Epithelial cell of prostate (primary cell): ENCODE data around the gene LGI4.

ENCODE experiments used
- DNase-seq: peaks from one replicate; pipeline ENCODE4 v3.0.0-alpha.2; 2011; ENCODE audit warnings: low read depth, low spot score
- H3K27ac ChIP-seq: fragments of 450-650 bp; 2 replicates; pipeline ENCODE4 v1.5.1; 2017; ENCODE audit warnings: mild to moderate bottlenecking

LGI4 gene

DNA sequence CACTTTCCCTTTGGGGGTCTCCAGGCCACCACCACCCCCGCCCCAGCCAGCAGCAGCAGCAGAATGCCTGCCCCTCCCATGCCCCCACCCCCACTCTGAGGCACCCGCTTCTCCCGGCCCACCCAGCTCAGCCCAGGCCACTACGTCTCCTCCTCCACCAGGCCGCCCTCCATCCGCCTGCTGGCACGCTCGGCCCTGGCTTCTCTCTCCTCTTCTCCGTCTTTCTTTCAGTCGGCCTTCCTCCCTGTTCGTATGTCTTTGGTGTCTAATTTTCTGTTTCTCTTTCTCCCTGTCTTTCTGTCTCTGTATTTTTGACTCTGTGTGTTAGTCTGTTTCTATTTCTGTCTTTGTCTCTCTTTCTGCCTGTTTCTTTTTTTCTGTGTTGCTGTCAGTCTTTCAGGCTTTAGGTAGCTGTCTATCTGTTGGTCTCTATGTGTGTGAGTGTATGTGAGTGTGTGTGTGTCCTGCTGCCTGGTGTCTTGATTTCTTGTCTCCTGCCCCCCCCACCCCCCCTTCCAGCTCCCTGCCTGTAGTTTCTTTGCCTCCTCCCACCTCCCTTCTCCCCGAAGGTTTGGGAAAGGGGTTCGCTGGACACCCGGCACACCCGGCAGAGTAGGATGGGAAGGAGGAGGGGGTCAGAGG, at the start of gene LGI4:
Gene LGI4, minus strand, starts transcription at position 459 of the 642 bp plus-strand sequence. Its CDS starts 379 bp downstream, at position 80.
- DNase-seq = no peak

DNA sequence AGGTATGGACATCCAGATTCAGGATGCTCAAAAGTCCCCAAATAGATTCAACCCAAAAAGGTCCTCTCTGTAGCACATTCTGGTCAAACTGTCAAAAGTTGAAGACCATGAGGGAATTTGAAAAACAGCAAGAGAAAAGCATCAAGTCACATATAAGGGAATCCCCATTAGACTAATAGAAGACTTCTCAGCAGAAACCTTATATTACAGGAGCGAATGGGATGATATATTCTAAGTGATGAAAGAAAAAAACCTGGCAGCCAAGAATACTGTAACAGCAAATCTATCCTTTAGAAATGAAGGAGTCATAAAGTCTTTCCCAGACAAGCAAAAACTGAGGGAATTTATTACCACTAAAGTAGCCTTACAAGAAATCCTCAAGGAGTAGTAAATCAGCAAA, 49.4 kb upstream of the LGI4 start:
- no peak overlapping the region for H3K27ac ChIP-seq
- DNase-seq = no peak

More for the DNA sequence above, at the start of gene LGI4:
- no peak within 1 kb of the TSS for H3K27ac ChIP-seq

DNA sequence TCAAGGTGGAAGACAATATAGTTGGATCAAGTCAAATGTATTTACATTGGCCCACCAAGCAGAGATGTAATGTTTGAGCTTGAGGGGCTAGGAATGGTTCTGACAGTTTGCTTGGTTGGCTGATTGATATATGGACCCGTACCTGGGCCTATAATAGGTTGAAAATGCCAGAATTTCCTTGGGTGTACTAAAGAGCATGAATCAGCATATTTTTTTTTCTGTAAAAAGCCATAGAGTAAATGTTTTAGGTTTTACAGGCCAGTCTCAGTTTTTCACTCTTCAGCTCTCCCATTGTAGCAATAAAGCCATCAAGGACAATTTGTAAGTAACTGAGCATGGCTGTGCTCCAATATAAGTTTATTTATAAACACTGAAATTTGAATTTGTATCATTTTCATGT, 46.5 kb upstream of the LGI4 start:
- no peak for DNase-seq
- no peak overlapping the region for H3K27ac ChIP-seq

GRCh38 chr19:35179830-35180229, 45.0 kb upstream of the LGI4 start:
- DNase-seq = no peak
- no peak overlapping the region for H3K27ac ChIP-seq

GRCh38 chr19:35178701-35179100, 43.8 kb upstream of the LGI4 start:
- H3K27ac ChIP-seq = no peak overlapping the region
- no peak for DNase-seq

DNA sequence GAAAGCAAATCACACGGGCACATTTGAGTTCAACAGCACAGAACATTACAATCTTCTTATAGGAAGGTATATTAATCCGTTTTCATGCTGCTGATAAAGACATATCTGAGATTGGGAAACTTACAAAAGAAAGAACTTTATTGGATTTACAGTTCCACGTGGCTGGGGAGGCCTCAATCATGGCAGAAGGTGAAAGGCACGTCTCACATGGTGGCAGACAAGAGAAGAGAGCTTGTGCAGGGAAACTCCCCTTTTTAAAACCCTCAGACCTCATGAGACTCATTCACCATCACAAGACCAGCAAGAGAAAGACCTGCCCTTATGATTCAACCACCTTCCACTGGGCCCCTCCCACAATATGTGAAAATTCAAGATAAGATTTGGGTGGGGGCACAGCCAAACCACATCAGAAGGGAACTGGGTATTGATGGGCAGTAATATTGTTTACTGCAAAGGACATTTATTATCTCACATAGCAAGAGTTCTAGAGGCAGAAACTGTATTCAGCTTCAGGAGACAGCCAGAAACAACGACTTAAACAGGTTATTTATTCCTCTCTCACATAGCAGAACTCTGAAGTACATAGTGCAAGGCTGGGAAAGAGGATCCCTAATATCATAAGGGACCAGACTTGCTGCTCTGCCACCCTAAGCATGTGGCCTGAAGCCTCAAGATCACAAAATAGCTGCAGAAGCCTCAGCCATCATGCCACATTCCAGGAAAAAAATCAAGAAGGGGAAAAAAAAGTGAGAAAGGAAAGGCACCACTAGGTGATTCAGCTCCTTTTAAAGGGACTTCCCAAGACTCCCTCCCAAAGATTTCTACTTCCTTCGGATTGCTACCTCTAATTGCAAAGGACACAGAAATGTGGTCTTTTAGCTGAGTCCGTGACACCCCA, 42.8 kb upstream of the LGI4 start:
- H3K27ac ChIP-seq = no peak overlapping the region
- no peak for DNase-seq

DNA sequence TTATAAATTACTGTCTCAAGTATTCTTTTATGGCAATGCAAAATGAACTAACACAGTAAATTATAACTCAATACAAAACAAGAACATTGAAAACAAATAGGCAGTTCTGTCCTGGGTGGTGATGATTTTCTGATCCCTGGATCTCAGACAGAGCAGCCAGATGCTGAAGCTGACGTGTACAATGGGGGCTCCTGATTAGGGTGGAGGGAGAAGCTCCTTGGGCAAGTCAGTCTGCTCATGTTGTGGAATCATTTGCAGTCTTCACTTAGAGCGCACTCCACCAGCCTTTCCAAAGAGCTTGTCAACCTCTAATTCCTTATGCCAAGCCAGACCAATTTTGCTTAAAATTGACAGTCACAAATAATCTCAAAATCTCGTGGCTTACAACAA, 41.3 kb upstream of the LGI4 start:
- no peak for DNase-seq
- H3K27ac ChIP-seq = no peak overlapping the region

DNA sequence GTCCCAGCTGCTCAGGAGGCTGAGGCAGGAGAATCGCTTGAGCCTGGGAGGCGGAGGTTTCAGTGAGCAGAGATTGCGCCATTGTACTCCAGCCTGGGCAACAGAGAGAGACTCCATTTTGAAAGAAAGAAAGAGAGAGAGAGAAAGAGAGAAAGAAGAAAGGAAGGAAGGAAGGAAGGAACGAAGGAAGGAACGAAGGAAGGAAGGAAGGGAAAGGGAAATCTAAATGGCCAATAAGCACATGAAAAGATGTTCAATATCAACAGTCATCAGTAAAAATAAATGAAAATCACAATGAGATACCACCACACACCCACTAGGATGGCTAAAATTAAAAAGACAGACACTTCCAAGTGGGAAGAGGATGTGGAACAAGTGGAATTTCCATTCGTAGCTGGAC, 39.4 kb upstream of the LGI4 start:
- H3K27ac ChIP-seq = no peak overlapping the region
- no peak for DNase-seq

DNA sequence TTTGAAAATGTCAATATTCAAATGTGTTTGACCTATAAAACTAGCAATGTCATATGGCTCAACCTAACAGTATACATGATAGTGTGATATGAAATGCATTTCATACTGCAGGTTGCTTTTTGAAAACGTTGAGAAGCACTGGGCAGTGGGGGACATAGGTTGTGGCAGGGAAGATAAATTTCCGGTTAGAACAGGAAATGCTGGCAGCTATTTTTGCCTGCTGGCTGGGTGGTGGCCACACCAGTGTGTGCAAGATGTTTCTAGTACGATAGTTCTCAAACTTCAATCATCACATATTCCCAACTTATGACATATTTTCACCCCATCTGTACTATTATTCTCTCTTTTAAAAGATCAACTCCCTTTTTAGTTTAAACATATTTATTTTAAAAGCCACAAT, 36.9 kb upstream of the LGI4 start:
- no peak overlapping the region for H3K27ac ChIP-seq
- no peak for DNase-seq

- no peak for DNase-seq
- H3K27ac ChIP-seq = no peak overlapping the region
These were observed 35.7 kb upstream of the LGI4 start for GRCh38 chr19:35170359-35171061.

GRCh38 chr19:35169221-35169995, 34.5 kb upstream of the LGI4 start:
- DNase-seq = no peak
- peak overlapping the region; percentile 55 for H3K27ac ChIP-seq

- DNase-seq = no peak
These were observed 33.3 kb upstream of the LGI4 start for GRCh38 chr19:35168196-35168595.

DNA sequence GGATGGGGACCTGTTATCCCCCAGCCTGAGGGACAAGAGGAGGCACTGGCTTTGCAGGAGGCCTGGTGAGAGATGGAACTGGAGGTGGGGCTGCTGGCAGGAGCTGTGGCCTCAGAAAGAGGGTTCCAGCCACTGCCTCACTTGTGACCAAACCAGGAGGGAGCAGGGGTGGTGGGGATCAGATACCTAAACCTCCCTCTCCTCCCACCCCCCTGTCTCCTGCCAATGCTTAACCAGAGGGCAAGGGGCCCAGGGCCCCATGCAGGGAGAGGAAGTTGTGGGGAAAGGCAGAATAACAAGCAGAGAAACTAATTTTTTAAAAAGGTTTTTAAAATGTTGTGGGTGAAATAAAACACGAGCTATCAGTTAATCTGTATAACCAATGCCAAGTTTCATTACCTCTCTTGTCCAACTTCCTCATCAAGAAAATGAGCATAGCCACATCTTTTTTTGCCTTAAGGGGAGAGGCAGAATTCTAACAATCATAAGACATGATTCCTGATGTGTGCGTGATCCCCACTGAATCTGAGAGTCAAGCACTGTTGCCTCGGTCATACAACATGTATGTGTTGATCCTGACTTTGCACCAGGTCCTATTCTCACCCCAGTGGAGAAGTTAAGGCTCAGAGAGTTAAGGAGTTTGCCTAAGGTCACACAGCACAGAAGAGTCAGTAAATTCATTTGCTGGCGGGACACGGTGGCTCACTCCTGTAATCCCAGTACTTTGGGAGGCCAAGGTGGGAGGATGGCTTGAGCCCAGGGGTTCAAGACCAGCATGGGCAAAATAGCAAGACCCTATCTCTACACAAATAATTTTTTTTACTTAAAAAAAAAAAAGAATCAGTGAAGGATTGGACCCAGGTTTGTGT, 32.6 kb upstream of the LGI4 start:
- peak overlapping the region; percentile 55 for H3K27ac ChIP-seq
- no peak for DNase-seq

More at GRCh38 chr19:35168196-35168595, 33.3 kb upstream of the LGI4 start:
- peak overlapping the region; percentile 55 for H3K27ac ChIP-seq

DNA sequence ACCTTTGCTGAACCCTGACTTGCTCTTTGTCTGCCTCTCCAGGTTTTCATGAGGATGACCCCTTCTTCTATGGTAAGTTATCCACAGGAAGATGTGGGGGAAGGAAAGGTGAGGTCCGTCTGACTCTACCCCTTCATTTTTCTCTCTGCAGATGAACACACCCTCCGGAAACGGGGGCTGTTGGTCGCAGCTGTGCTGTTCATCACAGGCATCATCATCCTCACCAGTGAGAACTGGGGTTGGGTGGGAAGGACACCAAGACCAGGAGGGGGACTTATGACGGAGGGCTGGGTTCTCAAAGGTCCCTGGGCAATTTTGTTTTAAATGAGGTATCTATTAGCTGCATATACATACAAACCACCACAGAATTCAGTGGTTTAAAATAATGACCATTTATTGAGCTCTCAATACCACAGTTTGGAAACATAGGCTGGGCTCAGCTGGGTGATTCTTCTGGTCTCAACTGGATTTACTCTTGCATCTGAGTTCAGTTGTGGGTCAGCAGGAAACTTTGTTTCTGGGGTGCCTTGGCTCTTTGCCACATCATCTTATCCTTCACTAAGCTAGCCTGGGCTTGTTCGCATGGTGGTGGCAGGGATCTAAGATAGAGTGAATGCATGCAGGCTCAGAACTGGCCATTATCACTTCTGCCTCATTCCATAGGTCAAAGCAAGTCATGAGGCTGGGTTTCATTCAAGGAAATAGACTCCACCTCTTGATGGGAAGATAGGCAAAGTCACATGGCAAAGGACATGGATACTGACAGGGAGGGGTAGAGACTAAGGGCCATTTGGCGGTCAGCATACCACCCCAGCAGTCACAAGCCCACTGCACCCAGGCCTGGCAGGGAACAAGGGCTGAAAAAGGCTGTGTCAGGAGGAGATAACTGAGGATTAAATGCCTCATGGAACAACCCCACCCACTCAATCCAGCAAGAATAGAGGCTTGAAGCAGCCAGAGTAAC, 31.5 kb upstream of the LGI4 start:
- no peak for DNase-seq
- H3K27ac ChIP-seq = peak overlapping the region; percentile 55

- DNase-seq = no peak
- H3K27ac ChIP-seq = no peak overlapping the region
These were observed 30.6 kb upstream of the LGI4 start for GRCh38 chr19:35165200-35166058.

- no peak for DNase-seq
- H3K27ac ChIP-seq = peak overlapping the region; percentile 69
These were observed 29.6 kb upstream of the LGI4 start for GRCh38 chr19:35164418-35164817.
